ENCODE results near the gene C1QTNF9B.

Gene C1QTNF9B

DNA sequence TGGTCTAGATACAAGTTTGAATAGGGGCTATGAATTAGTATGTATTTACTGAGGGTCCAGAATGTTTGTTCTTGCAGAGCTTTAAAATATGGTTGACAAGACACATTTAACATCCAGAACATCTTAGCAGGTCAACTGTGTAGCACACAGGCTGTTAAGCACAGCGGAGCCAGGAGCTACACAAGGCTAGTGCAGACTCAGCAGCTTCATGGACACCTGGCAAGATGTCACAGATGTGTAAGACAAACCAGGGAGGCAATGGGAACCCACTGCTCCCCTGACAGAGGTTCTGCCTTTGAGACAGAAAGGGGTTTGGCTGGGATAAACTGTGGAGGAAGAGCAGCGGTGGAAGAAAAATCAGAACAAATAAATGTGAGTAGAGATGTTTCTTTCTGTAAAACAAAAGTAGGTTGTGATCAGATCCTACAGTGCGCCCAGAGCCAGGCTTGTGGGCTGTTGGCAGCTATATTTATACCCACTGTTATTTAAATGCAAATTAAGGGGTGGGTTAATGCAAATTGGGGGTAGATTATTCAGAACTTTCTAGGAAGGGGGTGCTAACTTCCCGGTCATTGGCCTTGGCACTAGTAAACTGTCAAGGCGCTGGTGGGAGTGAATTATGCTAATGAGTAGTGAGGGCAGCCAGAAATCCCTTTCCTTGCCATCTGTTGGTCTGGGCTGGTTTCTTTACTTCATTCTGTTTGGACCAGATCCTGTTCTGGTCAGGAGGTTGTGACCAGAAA is 41.1 kb downstream of the C1QTNF9B start:
- no peak overlapping the region for H3K4me2 ChIP-seq (ENCODE audit: low read depth, low read length, poor library complexity, severe bottlenecking)
- no peaks in the 10 kb centered on the region for H3K27me3 ChIP-seq (ENCODE audit: low read length)
- H3K9ac ChIP-seq (ENCODE audit: low read length) = no peak overlapping the region
- no peaks in the 10 kb centered on the region for H3K9me3 ChIP-seq (ENCODE audit: insufficient read depth, low read length)
- no peak overlapping the region for H3K4me3 ChIP-seq (ENCODE audit: insufficient read depth, low read length, poor library complexity, severe bottlenecking)
- 0 out of 2 replicates have a peak, but pooled peaks cover 3% of the 10 kb centered on the region for H3F3A ChIP-seq (ENCODE audit: insufficient read depth)
- H2AFZ ChIP-seq (ENCODE audit: low read depth, low read length, severe bottlenecking) = no peak overlapping the region
- no peaks in the 10 kb centered on the region for H3K36me3 ChIP-seq (ENCODE audit: low read length)
- no peaks in the 10 kb centered on the region for H4K20me1 ChIP-seq (ENCODE audit: low read depth, low read length)
- no peak for TF ChIP-seq EZH2phosphoT487 (conservative IDR thresholded peaks at IDR 0.05; ENCODE audit: low read length)
- TF ChIP-seq, protein P1, sequence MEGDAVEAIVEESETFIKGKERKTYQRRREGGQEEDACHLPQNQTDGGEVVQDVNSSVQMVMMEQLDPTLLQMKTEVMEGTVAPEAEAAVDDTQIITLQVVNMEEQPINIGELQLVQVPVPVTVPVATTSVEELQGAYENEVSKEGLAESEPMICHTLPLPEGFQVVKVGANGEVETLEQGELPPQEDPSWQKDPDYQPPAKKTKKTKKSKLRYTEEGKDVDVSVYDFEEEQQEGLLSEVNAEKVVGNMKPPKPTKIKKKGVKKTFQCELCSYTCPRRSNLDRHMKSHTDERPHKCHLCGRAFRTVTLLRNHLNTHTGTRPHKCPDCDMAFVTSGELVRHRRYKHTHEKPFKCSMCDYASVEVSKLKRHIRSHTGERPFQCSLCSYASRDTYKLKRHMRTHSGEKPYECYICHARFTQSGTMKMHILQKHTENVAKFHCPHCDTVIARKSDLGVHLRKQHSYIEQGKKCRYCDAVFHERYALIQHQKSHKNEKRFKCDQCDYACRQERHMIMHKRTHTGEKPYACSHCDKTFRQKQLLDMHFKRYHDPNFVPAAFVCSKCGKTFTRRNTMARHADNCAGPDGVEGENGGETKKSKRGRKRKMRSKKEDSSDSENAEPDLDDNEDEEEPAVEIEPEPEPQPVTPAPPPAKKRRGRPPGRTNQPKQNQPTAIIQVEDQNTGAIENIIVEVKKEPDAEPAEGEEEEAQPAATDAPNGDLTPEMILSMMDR (IDR thresholded peaks at IDR 0.05; ENCODE audit: insufficient read depth, low read length, poor library complexity, severe bottlenecking) = no peak
- H3K27ac ChIP-seq (ENCODE audit: low read depth, low read length) = no peak overlapping the region
- H3K79me2 ChIP-seq (ENCODE audit: insufficient read depth, low read length) = no peaks in the 10 kb centered on the region
- H3K9me2 ChIP-seq (replicated peaks; ENCODE audit: insufficient read depth, low read length) = no peaks in the 10 kb centered on the region

GRCh38 chr13:23855360-23855759 is 41.9 kb downstream of the C1QTNF9B start:
- no peaks in the 10 kb centered on the region for H3K9me2 ChIP-seq (replicated peaks; ENCODE audit: insufficient read depth, low read length)
- TF ChIP-seq, protein P1 (IDR thresholded peaks at IDR 0.05; ENCODE audit: insufficient read depth, low read length, poor library complexity, severe bottlenecking) = no peak
- TF ChIP-seq EZH2phosphoT487 (conservative IDR thresholded peaks at IDR 0.05; ENCODE audit: low read length) = no peak
- no peaks in the 10 kb centered on the region for H3K79me2 ChIP-seq (ENCODE audit: insufficient read depth, low read length)
- no peak overlapping the region for H3K9ac ChIP-seq (ENCODE audit: low read length)
- H3K36me3 ChIP-seq (ENCODE audit: low read length) = no peaks in the 10 kb centered on the region
- H3K4me3 ChIP-seq (ENCODE audit: insufficient read depth, low read length, poor library complexity, severe bottlenecking) = no peak overlapping the region
- no peak overlapping the region for H3K27ac ChIP-seq (ENCODE audit: low read depth, low read length)
- no peaks in the 10 kb centered on the region for H3K27me3 ChIP-seq (ENCODE audit: low read length)
- no peaks in the 10 kb centered on the region for H4K20me1 ChIP-seq (ENCODE audit: low read depth, low read length)
- 0 out of 2 replicates have a peak, but pooled peaks cover 3% of the 10 kb centered on the region for H3F3A ChIP-seq (ENCODE audit: insufficient read depth)
- H2AFZ ChIP-seq (ENCODE audit: low read depth, low read length, severe bottlenecking) = no peak overlapping the region
- no peaks in the 10 kb centered on the region for H3K9me3 ChIP-seq (ENCODE audit: insufficient read depth, low read length)
- H3K4me2 ChIP-seq (ENCODE audit: low read depth, low read length, poor library complexity, severe bottlenecking) = no peak overlapping the region

DNA sequence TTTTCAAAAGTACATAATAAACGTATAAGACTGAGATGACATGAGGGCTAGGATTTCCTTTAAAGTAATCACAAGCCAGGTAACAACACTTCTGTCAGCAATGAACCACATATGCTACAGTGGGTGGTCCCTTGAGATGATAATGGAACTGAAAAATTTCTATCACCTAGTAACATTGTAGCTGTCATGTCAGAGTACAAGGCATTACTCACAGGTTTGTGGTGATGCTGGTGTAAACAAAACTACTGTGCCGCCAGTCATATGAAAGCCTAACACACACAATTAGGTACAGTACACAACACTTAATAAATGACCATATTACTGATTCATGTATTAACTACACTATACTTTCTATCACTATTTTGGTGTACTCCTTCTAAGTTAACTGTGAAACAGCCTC is 45.0 kb downstream of the C1QTNF9B start:
- H3K4me2 ChIP-seq (ENCODE audit: low read depth, low read length, poor library complexity, severe bottlenecking) = no peak overlapping the region
- no peak overlapping the region for H3K27ac ChIP-seq (ENCODE audit: low read depth, low read length)
- H3K36me3 ChIP-seq (ENCODE audit: low read length) = no peaks in the 10 kb centered on the region
- no peaks in the 10 kb centered on the region for H3K9me2 ChIP-seq (replicated peaks; ENCODE audit: insufficient read depth, low read length)
- no peaks in the 10 kb centered on the region for H4K20me1 ChIP-seq (ENCODE audit: low read depth, low read length)
- no peaks in the 10 kb centered on the region for H3K79me2 ChIP-seq (ENCODE audit: insufficient read depth, low read length)
- H3K27me3 ChIP-seq (ENCODE audit: low read length) = no peaks in the 10 kb centered on the region
- no peak overlapping the region for H3K4me3 ChIP-seq (ENCODE audit: insufficient read depth, low read length, poor library complexity, severe bottlenecking)
- H2AFZ ChIP-seq (ENCODE audit: low read depth, low read length, severe bottlenecking) = no peak overlapping the region
- TF ChIP-seq, protein P1 (IDR thresholded peaks at IDR 0.05; ENCODE audit: insufficient read depth, low read length, poor library complexity, severe bottlenecking) = no peak
- TF ChIP-seq EZH2phosphoT487 (conservative IDR thresholded peaks at IDR 0.05; ENCODE audit: low read length) = no peak
- H3F3A ChIP-seq (ENCODE audit: insufficient read depth) = 0 out of 2 replicates have a peak, but pooled peaks cover 3% of the 10 kb centered on the region
- no peaks in the 10 kb centered on the region for H3K9me3 ChIP-seq (ENCODE audit: insufficient read depth, low read length)
- H3K9ac ChIP-seq (ENCODE audit: low read length) = no peak overlapping the region
